CD4-positive, alpha-beta T cell (primary cell): ENCODE data around the gene PRRT1. TPM values are rescaled to one million over a fixed set of nuclear protein-coding genes. Genes with fewer than 3 reads are reported as not detected.

ENCODE experiments used
- ATAC-seq: fragments of 200-7000 bp; cut with Tn5 transposase; one replicate; pipeline ENCODE4 v1.10.0; 2022; ENCODE audit warnings: mild to moderate bottlenecking; ENCODE audit not compliant: poor library complexity
- CTCF ChIA-PET: fragments of 350-600 bp; sonication (Branson Sonifier 250); formaldehyde crosslinking; loops from one replicate; lab custom pipeline; 2021; ENCODE audit warnings: antibody characterized with exemption, inconsistent platforms; lab: Charles Lee
- POLR2A ChIA-PET: fragments of 350-600 bp; sonication (Branson Sonifier 250); formaldehyde crosslinking; loops from one replicate; lab custom pipeline; 2021; ENCODE audit warnings: antibody characterized with exemption, inconsistent platforms; lab: Charles Lee
- DNase-seq, 14 experiments: peaks; one replicate each; pipeline ENCODE4 v3.0.0-alpha.2; 2013 to 2020; ENCODE audit warnings: mixed read lengths in 2 of 14
- H3K27ac ChIP-seq, 2 donors: one replicate each; pipeline versions ENCODE4 v1.5.1 to v1.7.0; 2013; ENCODE audit warnings: low read length in 2 of 2, low read depth in 1 of 2, mild to moderate bottlenecking in 1 of 2
- H3K27me3 ChIP-seq, 2 experiments: 1 replicate in 1 of 2; 2 replicates in 1 of 2; pipeline versions ENCODE4 v1.6.1 to v1.7.0; 2013; ENCODE audit warnings: low read length in 2 of 2, control low read depth in 1 of 2, mild to moderate bottlenecking in 1 of 2, moderate library complexity in 1 of 2; ENCODE audit not compliant: insufficient read depth in 2 of 2, control insufficient read depth in 1 of 2
- H3K36me3 ChIP-seq: one replicate; pipeline ENCODE4 v1.6.1; 2013; ENCODE audit warnings: low read length, control low read depth; ENCODE audit not compliant: insufficient read depth
- H3K4me1 ChIP-seq: one replicate; pipeline ENCODE4 v1.6.1; 2013; ENCODE audit warnings: low read length, control low read depth; ENCODE audit not compliant: insufficient read depth
- H3K4me3 ChIP-seq: one replicate; pipeline ENCODE4 v1.5.1; 2013; ENCODE audit warnings: mild to moderate bottlenecking, low read length, moderate library complexity
- H3K9me3 ChIP-seq, 2 experiments: 1 replicate in 1 of 2; 2 replicates in 1 of 2; pipeline versions ENCODE4 v1.6.1 to v1.7.0; 2013; ENCODE audit warnings: low read length in 2 of 2, mild to moderate bottlenecking in 2 of 2, control low read depth in 1 of 2, moderate library complexity in 1 of 2; ENCODE audit not compliant: control insufficient read depth in 1 of 2, insufficient read depth in 1 of 2
- H3K27ac Mint-ChIP-seq: one replicate; pipeline ENCODE4 v1.8.0; 2020; ENCODE audit warnings: mixed read lengths
- H3K27me3 Mint-ChIP-seq: one replicate; pipeline ENCODE4 v1.8.0; 2021; ENCODE audit warnings: mixed read lengths
- H3K36me3 Mint-ChIP-seq: one replicate; pipeline ENCODE4 v1.8.0; 2021; ENCODE audit warnings: low read depth, mixed read lengths
- H3K4me1 Mint-ChIP-seq: one replicate; pipeline ENCODE4 v1.8.0; 2021; ENCODE audit warnings: low read depth, mixed read lengths
- H3K4me3 Mint-ChIP-seq: one replicate; pipeline ENCODE4 v1.8.0; 2020; ENCODE audit warnings: mild to moderate bottlenecking, mixed read lengths
- H3K9me3 Mint-ChIP-seq: one replicate; pipeline ENCODE4 v1.8.0; 2020; ENCODE audit warnings: mixed read lengths
- CTCF ChIP-seq: fragments of 200-600 bp; IDR thresholded peaks from one replicate; pipeline ENCODE4 v1.8.0; 2022; ENCODE audit warnings: antibody characterized with exemption, mild to moderate bottlenecking
- intact Hi-C, 2 experiments: fragments of 100-400 bp; cut with DNase I in 1 of 2; cut with micrococcal nuclease in 1 of 2; formaldehyde crosslinking; loops; one replicate each; pipeline versions ENCODE4 v1.15.1 to v1.9.0; 2023 to 2025; cut with DNase I, micrococcal nuclease
- total RNA-seq, 174 experiments: library from RNA in 2 of 174; stranded (reverse) in 2 of 174; gene quantifications; one replicate each; pipeline ENCODE4 v1.2.3 and lab custom pipeline; 2021 to 2026

Gene PRRT1
- total RNA-seq, 2 experiments from 2014 or later: 2.6 to 3.2 TPM

DNA sequence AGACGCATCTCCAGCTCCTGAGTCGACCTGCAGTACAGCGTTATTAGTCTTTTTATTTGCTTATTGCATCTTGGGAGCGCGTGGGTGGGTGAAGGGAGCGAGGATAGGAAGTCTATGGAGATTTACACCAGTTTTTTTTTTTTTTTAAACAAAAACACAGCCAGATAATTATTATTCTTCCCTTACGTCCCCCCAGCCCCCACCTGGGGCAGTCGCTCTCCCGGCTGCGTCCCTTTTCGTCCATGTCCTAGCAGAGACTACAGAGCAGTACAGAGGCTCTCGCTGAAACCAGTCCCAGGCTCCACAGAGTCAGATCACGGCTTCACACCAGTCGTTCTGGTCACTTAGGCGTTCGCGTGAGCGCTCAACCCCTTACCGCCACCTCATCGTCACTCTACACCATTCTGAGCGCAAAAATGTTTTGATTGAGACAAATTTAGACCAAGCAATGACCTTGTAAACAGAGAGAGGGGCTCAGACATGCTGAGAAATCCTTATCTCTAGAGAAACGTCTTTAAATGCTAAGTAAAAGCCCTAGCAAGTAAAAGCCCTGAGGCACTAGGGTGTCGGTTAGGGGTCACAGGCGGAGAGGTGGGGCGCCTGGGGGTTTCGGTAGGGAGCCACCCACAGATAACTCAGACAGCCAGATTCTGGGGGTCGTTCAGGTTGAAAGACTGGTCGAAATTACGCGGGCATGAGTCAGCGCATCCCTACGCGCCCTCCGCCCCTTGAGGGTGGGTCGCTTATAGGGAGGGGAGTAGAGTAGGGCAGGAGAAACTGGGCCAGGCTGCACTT lies 1.2 kb upstream of the PRRT1 start:
- Histone ChIP-seq H3K27ac (peak overlapping the region in 1 of 2 donors; percentile 29), H3K27me3 (peaks cover 11 to 21% of the 10 kb centered on the region in 2 experiments), H3K9me3 (peaks cover 0 to 11% of the 10 kb centered on the region in 2 experiments), H3K36me3 (peaks cover 6% of the 10 kb centered on the region), H3K4me3 (no peak overlapping the region), H3K4me1 (peaks cover 65% of the 10 kb centered on the region)
- ATAC-seq (no peak), DNase-seq (peak in 1 of 14 experiments; percentile 14)
- peak overlapping the region; percentile 89 for H3K4me3 Mint-ChIP-seq
- peaks cover 22% of the 10 kb centered on the region for H3K36me3 Mint-ChIP-seq
- ChIA-PET POLR2A (interaction anchor here (0.5 to 2.2 kb wide), 3 partner anchors 22 to 44 kb away, joined by 5 to 8 read pairs (median 7); partner anchors contain the start of genes ATF6B and FKBPL), CTCF (interaction anchor here (1.7 kb wide), 1 partner anchor 34 kb away, joined by 4 read pairs; no protein-coding TSS in a partner anchor)
- H3K4me1 Mint-ChIP-seq: peaks cover 74% of the 10 kb centered on the region
- intact Hi-C loops: loop anchor here in 1 of 2 experiments (10.0 kb wide), 1 partner anchor 108 kb away; no protein-coding TSS in a partner anchor
- H3K27me3 Mint-ChIP-seq: peaks cover 31% of the 10 kb centered on the region
- TF ChIP-seq CTCF: no peak
- peak overlapping the region; percentile 88 for H3K27ac Mint-ChIP-seq
- no peaks in the 10 kb centered on the region for H3K9me3 Mint-ChIP-seq

GRCh38 chr6:32151181-32151862 lies 417 bp downstream of the PRRT1 start:
- ChIA-PET CTCF (interaction anchor here (1.7 to 1.8 kb wide), 2 partner anchors 33 to 44 kb away, joined by 4 read pairs; no protein-coding TSS in a partner anchor), POLR2A (interaction anchor here (0.6 to 2.2 kb wide), 4 partner anchors 20 to 602 kb away, joined by 3 to 8 read pairs (median 6); partner anchors contain the start of genes ATF6B and FKBPL)
- Mint-ChIP-seq H3K4me3 (peak overlapping the region; percentile 72), H3K27me3 (peaks cover 32% of the 10 kb centered on the region), H3K9me3 (no peaks in the 10 kb centered on the region), H3K36me3 (peaks cover 15% of the 10 kb centered on the region), H3K4me1 (peaks cover 71% of the 10 kb centered on the region), H3K27ac (peak overlapping the region; percentile 73)
- Histone ChIP-seq H3K9me3 (peaks cover 0 to 11% of the 10 kb centered on the region in 2 experiments), H3K27ac (no peak overlapping the region), H3K4me1 (peaks cover 69% of the 10 kb centered on the region), H3K4me3 (peak overlapping the region; percentile 32), H3K36me3 (no peaks in the 10 kb centered on the region), H3K27me3 (peaks cover 11 to 26% of the 10 kb centered on the region in 2 experiments)
- no peak for TF ChIP-seq CTCF
- DNase-seq (peak in 2 of 14 experiments; percentile 24 to 31), ATAC-seq (peak; percentile 19)
- intact Hi-C loops: loop anchor here in 1 of 2 experiments (10.0 kb wide), 1 partner anchor 107 kb away; no protein-coding TSS in a partner anchor
